Transverse colon (tissue), 3 donors: ENCODE data around the gene SNX32.

Experiments
- POLR2A ChIP-seq: fragments of 450-650 bp; IDR thresholded peaks from one replicate; pipeline ENCODE4 v1.6.1; 2016; ENCODE audit warnings: antibody characterized with exemption, mild to moderate bottlenecking, moderate library complexity
- TF ChIP-seq, protein P1 (sequence below), 5 experiments: fragments of 200-600 bp in 3 of 5; fragments of 450-650 bp in 2 of 5; sonication (generic) in 3 of 5; IDR thresholded peaks; 1 replicate in 2 of 5; 2 replicates in 3 of 5; pipeline ENCODE4 v1.5.1; 2016 to 2017; ENCODE audit warnings: antibody characterized with exemption in 5 of 5, inconsistent platforms in 3 of 5, mild to moderate bottlenecking in 2 of 5, moderate library complexity in 1 of 5

DNA sequence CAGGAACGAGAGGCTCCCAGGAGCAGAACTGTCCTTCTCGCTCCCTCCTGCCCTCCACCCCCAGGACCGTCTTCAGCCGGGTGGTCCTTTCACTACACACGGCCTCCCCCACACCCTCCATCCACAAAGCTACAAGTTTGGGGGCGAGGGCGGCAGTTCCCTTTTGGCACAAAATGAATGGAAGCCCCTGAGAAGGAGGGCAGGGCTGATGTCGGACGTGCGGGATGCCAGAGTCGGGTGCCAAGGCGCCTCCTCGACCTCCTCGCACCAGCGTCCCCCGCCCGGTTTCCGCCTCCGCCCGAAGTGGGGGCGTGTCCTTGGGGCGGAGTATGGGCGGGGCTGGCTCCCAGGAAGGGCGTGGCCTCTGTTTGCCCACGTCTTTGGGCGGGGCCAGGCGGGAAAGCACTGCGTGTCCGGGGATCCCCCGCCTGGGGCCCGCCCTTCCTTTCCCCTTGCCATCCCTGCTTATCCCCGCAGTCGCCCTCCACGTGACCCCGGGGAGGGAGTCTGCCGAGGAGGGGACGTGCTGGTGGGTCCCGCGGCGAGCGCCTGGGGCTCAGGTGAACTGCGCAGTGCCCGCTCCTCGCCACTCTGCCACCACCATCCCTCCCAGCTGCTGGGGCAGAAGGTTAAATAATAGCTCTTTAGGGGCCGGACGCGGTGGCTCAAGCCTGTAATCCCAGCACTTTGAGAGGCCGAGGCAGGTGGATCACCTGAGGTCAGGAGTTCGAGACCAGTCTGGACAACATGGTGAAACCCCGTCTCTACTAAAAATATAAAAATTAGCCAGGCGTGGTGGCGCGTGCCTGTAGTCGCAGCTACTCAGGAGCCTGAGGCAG, 39.8 kb downstream of the SNX32 start:
- TF ChIP-seq, protein P1, sequence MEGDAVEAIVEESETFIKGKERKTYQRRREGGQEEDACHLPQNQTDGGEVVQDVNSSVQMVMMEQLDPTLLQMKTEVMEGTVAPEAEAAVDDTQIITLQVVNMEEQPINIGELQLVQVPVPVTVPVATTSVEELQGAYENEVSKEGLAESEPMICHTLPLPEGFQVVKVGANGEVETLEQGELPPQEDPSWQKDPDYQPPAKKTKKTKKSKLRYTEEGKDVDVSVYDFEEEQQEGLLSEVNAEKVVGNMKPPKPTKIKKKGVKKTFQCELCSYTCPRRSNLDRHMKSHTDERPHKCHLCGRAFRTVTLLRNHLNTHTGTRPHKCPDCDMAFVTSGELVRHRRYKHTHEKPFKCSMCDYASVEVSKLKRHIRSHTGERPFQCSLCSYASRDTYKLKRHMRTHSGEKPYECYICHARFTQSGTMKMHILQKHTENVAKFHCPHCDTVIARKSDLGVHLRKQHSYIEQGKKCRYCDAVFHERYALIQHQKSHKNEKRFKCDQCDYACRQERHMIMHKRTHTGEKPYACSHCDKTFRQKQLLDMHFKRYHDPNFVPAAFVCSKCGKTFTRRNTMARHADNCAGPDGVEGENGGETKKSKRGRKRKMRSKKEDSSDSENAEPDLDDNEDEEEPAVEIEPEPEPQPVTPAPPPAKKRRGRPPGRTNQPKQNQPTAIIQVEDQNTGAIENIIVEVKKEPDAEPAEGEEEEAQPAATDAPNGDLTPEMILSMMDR (IDR thresholded peaks at IDR 0.05), result no peak
- TF ChIP-seq POLR2A, result peak; percentile 81
